ENCODE results near the gene SEMA3D. TPM values are rescaled to one million over a fixed set of nuclear protein-coding genes. Genes with fewer than 3 reads are reported as not detected.

The SEMA3D gene
- total RNA-seq, 1 experiment from 2014 or later = 23.3 TPM

GRCh38 chr7:85055906-85056305 is 130.9 kb downstream of the SEMA3D start:
- no peak overlapping the region for H3K27ac ChIP-seq (ENCODE audit: low read depth, low read length, poor library complexity, severe bottlenecking)
- intact Hi-C loops (cut with micrococcal nuclease; ENCODE audit: unreplicated experiment) = no loop called here
- H3K4me3 ChIP-seq (ENCODE audit: low read depth, low read length, poor library complexity, severe bottlenecking) = no peak overlapping the region
- TF ChIP-seq, protein P1, sequence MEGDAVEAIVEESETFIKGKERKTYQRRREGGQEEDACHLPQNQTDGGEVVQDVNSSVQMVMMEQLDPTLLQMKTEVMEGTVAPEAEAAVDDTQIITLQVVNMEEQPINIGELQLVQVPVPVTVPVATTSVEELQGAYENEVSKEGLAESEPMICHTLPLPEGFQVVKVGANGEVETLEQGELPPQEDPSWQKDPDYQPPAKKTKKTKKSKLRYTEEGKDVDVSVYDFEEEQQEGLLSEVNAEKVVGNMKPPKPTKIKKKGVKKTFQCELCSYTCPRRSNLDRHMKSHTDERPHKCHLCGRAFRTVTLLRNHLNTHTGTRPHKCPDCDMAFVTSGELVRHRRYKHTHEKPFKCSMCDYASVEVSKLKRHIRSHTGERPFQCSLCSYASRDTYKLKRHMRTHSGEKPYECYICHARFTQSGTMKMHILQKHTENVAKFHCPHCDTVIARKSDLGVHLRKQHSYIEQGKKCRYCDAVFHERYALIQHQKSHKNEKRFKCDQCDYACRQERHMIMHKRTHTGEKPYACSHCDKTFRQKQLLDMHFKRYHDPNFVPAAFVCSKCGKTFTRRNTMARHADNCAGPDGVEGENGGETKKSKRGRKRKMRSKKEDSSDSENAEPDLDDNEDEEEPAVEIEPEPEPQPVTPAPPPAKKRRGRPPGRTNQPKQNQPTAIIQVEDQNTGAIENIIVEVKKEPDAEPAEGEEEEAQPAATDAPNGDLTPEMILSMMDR (conservative IDR thresholded peaks at IDR 0.05; ENCODE audit: low read depth, low read length) = no peak
- no peak for TF ChIP-seq EZH2 (IDR thresholded peaks at IDR 0.05; ENCODE audit: borderline replicate concordance, low read depth, low read length, poor library complexity, severe bottlenecking)
- H3K4me1 ChIP-seq (ENCODE audit: insufficient read depth, low read length, poor library complexity, severe bottlenecking) = no peaks in the 10 kb centered on the region
- H3K9me3 ChIP-seq (ENCODE audit: low read depth, low read length, poor library complexity, severe bottlenecking) = no peaks in the 10 kb centered on the region
- no peaks in the 10 kb centered on the region for H3K36me3 ChIP-seq (ENCODE audit: insufficient read depth, low read length, poor library complexity, severe bottlenecking)
- DNase-seq (ENCODE audit: low spot score) = no peak
- no peaks in the 10 kb centered on the region for H3K27me3 ChIP-seq (replicated peaks; ENCODE audit: insufficient read depth, low read depth, low read length, poor library complexity)
- no TSS peak for BruUV-seq (replicated peaks)
- POLR2A ChIA-PET (ENCODE audit: low non-redundant PET) = no interaction called here
- CTCF ChIA-PET = no interaction called here

GRCh38 chr7:85055196-85055595 is 131.7 kb downstream of the SEMA3D start:
- ChIA-PET CTCF (no interaction called here), POLR2A (ENCODE audit: low non-redundant PET) (no interaction called here)
- no peak overlapping the region for H3K4me3 ChIP-seq (ENCODE audit: low read depth, low read length, poor library complexity, severe bottlenecking)
- no peak for DNase-seq (ENCODE audit: low spot score)
- H3K4me1 ChIP-seq (ENCODE audit: insufficient read depth, low read length, poor library complexity, severe bottlenecking) = no peaks in the 10 kb centered on the region
- TF ChIP-seq, protein P1 (conservative IDR thresholded peaks at IDR 0.05; ENCODE audit: low read depth, low read length) = no peak
- no peak for TF ChIP-seq EZH2 (IDR thresholded peaks at IDR 0.05; ENCODE audit: borderline replicate concordance, low read depth, low read length, poor library complexity, severe bottlenecking)
- no TSS peak for BruUV-seq (replicated peaks)
- no peaks in the 10 kb centered on the region for H3K9me3 ChIP-seq (ENCODE audit: low read depth, low read length, poor library complexity, severe bottlenecking)
- no peak overlapping the region for H3K27ac ChIP-seq (ENCODE audit: low read depth, low read length, poor library complexity, severe bottlenecking)
- H3K27me3 ChIP-seq (replicated peaks; ENCODE audit: insufficient read depth, low read depth, low read length, poor library complexity) = no peaks in the 10 kb centered on the region
- no peaks in the 10 kb centered on the region for H3K36me3 ChIP-seq (ENCODE audit: insufficient read depth, low read length, poor library complexity, severe bottlenecking)
- intact Hi-C loops (cut with micrococcal nuclease; ENCODE audit: unreplicated experiment) = no loop called here

DNA sequence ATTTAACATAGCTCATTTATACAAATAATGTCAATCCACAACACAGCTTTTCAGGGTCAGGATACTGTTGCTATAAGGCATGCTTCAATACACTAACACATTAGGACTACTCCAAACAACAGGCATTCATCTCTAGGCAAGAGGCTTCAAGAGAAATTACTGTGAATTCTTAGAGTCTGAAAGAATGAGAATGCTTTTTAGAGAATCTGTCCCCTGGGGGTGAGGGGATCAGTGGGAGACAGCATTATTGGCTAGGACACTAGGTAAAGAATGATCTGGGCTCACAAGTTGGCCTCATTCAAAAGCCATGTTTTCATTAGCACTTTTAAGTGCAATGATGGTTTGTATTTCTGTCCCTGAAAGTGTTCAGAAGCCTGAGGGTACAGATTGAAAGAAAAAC is 132.6 kb downstream of the SEMA3D start:
- Histone ChIP-seq H3K27me3 (replicated peaks; ENCODE audit: insufficient read depth, low read depth, low read length, poor library complexity) (no peaks in the 10 kb centered on the region), H3K27ac (ENCODE audit: low read depth, low read length, poor library complexity, severe bottlenecking) (no peak overlapping the region), H3K36me3 (ENCODE audit: insufficient read depth, low read length, poor library complexity, severe bottlenecking) (no peaks in the 10 kb centered on the region), H3K4me1 (ENCODE audit: insufficient read depth, low read length, poor library complexity, severe bottlenecking) (peaks cover 5% of the 10 kb centered on the region), H3K9me3 (ENCODE audit: low read depth, low read length, poor library complexity, severe bottlenecking) (no peaks in the 10 kb centered on the region), H3K4me3 (ENCODE audit: low read depth, low read length, poor library complexity, severe bottlenecking) (no peak overlapping the region)
- no peak for DNase-seq (ENCODE audit: low spot score)
- BruUV-seq (replicated peaks) = no TSS peak
- ChIA-PET POLR2A (ENCODE audit: low non-redundant PET) (no interaction called here), CTCF (no interaction called here)
- intact Hi-C loops (cut with micrococcal nuclease; ENCODE audit: unreplicated experiment) = no loop called here
- TF ChIP-seq, protein P1 (conservative IDR thresholded peaks at IDR 0.05; ENCODE audit: low read depth, low read length) = no peak
- no peak for TF ChIP-seq EZH2 (IDR thresholded peaks at IDR 0.05; ENCODE audit: borderline replicate concordance, low read depth, low read length, poor library complexity, severe bottlenecking)

Data from A673 (cell line).